NCI-H82 (cell line): ENCODE measurements around the gene SLC25A21.

Source experiments
- DNase-seq: peaks from one replicate; lab custom pipeline; 2025; lab: John Stamatoyannopoulos, UW

SLC25A21 gene

DNA sequence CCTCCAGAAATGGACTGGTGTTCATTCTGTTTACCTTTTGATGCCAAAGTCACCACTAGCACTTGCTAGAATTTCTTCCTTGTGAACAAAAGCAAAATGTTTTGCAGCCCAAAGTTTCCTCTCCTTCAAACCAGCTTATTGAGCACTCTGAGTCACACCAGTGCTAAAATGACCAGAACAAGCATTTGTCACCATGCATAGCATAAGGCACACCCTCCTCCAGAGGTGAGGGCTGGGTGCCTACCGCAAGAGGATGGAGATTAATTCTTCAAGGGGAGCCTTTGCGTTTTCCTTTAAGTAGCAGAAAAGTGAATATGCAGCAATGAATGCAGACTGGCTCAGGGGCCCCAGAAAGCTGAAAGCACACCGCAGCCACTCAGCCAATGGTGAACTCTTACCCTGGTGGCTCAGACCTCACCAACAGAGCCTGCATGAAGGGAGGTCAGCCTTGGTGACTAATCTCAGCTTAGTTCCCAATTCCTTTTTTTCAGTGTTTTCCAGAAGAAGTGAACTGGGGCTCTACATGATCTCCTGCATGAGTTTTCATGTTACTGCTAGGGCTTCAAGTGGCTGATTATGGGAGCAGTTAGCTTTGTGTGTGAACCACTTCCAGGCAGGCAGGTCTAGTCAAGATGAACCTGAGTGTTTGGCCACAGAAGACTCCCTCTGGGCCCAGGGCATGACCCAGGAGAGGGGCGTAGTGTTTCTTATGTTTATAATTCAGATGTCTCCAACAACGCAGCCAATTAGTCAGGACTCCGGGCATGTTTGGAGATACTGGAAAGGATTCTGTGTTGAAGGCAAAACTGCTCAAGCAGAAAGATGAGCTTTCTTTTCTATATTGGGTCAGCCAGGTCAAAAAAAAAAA is 414.4 kb downstream of the SLC25A21 start:
- DNase-seq, result no peak

DNA sequence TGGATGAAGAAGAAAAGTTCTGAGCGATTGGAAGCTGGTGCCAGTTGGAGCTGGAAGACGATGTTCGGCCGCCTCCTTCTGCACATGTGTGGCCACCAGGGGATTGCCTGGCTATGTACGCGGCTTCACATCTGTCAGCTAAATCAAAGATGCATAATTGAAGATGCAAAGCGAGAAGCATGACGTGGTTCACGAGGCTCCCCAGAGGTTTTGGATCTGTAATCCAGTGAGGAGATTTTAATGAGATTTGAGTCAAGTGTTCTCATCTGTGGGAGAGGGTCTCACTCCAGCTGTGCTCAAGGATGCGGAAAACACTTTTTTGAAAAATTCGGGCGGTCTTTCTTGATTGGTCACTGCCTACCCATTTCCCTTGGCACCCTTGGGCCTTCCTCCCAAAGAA is 416.2 kb downstream of the SLC25A21 start:
- DNase-seq, result peak; percentile 45

GRCh38 chr14:36755756-36756155 is 416.6 kb downstream of the SLC25A21 start:
- peak; percentile 23 for DNase-seq

DNA sequence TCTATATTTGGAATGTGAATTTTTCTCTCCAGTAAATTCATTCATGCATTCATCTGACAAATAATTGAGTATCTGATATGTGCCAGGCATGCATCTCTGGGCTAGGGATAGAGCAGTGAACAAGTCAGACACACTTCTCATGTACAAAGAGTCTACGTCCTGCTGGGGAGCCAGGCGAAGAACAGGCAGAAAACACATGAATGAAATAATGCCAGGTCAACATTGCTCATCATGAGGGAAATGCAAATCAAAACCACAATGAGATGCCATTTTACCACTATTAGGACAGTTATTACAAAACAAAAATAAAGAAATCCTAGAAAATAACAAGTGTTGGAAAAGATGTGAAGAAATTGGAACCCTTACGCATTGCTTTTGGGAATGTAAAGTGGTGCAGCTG is 420.5 kb downstream of the SLC25A21 start:
- DNase-seq, result no peak

DNA sequence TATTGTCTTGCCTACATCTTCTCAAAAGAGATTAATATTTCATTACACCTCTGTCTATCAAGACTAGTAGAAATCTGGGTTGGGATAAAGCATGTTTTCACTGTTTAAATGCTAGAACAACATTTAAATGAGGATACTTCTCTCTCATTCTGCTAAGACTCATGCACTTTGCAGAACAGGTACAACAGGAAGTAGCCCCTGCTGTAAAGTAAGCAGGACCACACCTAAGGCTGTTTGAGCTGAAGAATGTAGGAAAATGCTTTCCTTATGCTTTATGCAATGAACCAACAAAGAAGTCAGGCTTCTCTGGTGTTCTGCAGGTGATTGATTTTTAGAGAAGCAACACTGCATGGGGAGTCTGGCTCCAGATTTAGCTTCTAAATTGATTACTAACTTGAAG is 421.3 kb downstream of the SLC25A21 start:
- no peak for DNase-seq

GRCh38 chr14:36750244-36750643 is 422.2 kb downstream of the SLC25A21 start:
- no peak for DNase-seq

- DNase-seq, result no peak
Measured at GRCh38 chr14:36748610-36749213, 423.7 kb downstream of the SLC25A21 start.

DNA sequence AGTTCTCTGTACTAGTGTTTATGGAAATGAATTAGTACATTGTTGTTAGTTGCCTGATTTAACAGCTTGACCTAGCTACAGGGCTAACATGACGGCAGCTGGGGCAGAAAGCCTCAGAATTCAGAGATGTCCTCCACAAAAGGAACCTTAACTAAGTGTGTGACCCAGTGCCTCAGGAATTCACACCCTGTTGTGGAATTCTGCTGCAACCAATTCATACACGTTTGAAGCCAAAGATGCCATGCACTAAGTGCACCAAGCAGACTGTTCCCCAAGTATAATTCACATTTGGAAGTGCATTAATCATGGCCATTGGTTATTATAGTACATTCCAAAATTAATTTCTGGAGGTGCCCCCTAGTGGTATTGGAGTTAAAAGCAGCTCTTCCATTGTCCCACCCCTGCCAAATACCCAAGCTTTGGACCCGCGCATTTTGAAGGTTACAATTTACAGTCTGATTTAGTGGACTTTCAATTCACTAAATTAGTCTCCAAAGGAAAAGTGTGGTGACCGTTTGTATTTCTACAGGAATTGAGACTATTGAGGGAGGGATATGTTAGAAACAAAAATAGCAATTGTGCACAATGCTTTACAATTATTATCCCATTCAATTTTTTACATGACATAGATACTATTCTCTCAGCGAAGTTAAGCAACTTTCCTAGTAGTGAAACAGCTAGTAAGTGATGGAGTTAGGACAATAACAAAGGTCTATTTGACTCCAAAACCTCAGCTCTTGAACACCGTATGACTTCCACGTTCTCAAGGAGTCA is 424.8 kb downstream of the SLC25A21 start:
- peak; percentile 23 for DNase-seq

GRCh38 chr14:36746872-36747271 is 425.5 kb downstream of the SLC25A21 start:
- no peak for DNase-seq

DNA sequence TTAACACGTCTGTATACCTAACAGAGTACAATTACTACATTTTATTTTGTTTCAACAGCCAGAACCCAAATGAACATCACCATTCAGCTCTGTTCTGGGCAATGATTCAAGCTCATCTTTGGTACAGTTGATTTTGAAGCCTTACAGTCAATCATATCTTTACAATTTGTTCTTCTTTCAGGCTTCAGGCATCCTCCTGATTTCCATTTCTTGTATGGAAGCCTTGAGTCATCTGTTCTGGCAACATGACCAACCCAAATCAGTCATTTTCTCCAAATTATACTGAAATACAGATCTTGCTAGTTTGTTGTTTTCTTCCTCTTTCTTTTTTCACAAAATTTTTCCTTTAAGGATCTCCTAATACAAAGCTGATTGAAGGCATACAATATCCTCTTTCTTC is 430.5 kb downstream of the SLC25A21 start:
- DNase-seq, result no peak

DNA sequence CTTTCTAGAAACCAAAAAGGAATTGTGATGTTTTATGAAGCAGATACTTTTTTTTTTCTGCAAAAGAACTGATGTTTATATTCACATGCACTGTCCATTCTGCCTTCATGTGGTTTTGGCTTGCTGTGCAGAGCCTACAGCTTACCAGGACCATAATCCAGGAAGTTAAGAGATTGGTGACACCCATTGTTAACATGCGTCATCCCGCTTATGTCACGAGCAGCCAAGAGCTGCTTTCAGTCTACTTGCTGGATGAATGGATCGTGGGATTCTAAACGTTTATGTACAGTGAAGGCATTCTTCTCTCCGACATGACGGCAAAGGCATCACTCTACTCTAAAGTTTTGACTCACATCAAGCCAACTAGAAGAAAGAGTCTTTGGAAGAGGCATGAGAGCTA is 434.1 kb downstream of the SLC25A21 start:
- DNase-seq, result no peak

- DNase-seq, result no peak
Measured at GRCh38 chr14:36726128-36726527, 446.3 kb downstream of the SLC25A21 start.

- DNase-seq, result no peak
Measured at GRCh38 chr14:36724162-36724561, 448.2 kb downstream of the SLC25A21 start.

GRCh38 chr14:36723530-36723929 is 448.9 kb downstream of the SLC25A21 start:
- DNase-seq, result no peak

DNA sequence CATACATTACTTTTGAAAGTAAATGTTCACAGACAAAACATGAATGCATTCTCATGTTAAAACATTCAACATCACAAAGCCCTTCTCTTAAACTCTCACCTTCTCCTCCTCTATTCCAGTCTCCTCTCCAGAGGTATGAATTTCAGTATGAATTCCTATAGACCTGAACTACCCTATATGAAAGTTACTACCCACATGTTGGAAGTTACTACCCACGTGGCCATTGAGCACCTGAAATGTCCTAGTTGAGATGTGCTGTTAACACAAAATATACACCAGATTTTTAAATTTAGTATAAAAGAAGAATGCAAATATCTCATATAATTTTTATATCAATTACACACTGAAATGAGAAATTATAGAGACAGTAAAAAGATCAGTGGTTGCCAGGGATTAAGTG is 450.5 kb downstream of the SLC25A21 start:
- no peak for DNase-seq

- no peak for DNase-seq
Measured at GRCh38 chr14:36720657-36721056, 451.7 kb downstream of the SLC25A21 start.

DNA sequence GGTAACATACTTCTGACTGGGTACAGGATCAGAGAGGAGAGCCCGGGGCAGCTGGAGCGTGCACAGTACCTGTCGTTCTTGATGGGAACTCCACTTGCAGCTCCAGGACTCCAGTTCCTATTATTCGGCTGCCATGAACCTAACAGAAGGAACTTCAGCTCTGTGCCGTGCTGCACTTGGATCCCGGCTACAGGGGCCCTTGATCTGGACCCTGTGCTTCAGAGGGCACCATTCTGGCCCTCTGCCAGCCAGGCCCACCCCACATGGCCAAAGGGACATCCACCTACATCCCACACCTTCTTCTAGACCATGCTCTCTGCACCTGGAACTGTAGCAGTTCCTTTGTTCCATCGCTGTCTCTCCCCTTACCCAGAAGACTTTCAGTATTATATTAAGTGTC is 452.6 kb downstream of the SLC25A21 start:
- no peak for DNase-seq

DNA sequence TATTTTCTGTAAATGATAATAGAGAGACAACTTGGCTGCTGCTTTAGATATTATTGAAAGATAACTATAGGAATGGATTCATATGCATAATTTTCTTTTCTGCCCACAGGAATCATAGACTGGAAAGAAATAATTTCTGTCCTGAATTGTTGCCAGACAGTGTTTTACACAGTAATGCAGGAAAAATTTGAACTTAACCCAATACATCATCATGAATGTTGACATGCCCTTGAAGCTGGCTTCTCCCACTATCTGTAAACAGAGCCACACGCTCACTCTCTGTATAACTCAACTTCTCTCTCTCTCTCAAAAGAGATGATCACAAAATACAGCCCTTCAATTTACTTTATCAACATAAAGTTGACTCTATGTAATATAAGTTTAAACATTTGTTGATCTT is 454.2 kb downstream of the SLC25A21 start:
- DNase-seq, result no peak

- no peak for DNase-seq
Measured at GRCh38 chr14:36717363-36717762, 455.0 kb downstream of the SLC25A21 start.

DNA sequence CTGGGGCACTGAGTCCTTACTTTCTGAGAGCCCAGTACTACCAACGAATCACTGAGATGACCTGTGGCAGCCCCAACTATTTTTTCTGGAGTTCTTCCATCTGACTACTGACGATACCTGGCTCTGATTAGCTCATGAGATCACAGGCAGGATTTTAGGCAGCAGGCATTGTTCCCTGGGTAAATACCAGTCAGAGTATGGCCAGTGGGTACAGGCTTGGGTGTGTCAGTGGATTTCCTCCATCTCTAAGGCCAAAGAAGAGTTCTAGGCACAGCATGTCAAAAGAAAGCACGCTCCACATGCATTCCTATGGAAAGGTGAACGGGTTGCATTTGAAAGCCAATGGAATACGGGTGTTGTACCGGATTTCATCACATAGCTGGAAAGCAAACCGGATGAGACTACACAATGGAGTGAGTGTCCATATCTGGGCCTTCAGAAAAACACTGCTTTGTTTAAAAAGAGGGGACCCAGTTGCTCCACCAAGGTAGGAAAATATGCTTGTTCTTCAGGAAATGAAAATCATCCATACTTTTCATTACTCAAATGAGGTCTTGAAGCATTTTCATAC is 455.7 kb downstream of the SLC25A21 start:
- DNase-seq, result no peak

- DNase-seq, result no peak
Measured at GRCh38 chr14:36713960-36714703, 458.3 kb downstream of the SLC25A21 start.

- no peak for DNase-seq
Measured at GRCh38 chr14:36707570-36707969, 464.8 kb downstream of the SLC25A21 start.
